Immature natural killer cell (primary cell): ENCODE results near the gene FLVCR2. TPM values are rescaled to one million over a fixed set of nuclear protein-coding genes. Genes with fewer than 3 reads are reported as not detected.

ENCODE experiments used
- DNase-seq, 3 donors: peaks; one replicate each; pipeline ENCODE4 v3.0.0; 2022; ENCODE audit warnings: mixed read lengths in 1 of 3
- H3K27ac Mint-ChIP-seq, 6 donors: one replicate each; pipeline ENCODE4 v1.8.0; 2020; ENCODE audit warnings: mixed read lengths in 6 of 6, mild to moderate bottlenecking in 5 of 6, inconsistent platforms in 4 of 6, moderate library complexity in 3 of 6
- H3K27me3 Mint-ChIP-seq, 3 donors: one replicate each; pipeline ENCODE4 v1.8.0; 2020 to 2021; ENCODE audit warnings: low read depth in 3 of 3, mild to moderate bottlenecking in 3 of 3, mixed read lengths in 3 of 3, moderate library complexity in 3 of 3, inconsistent platforms in 1 of 3
- H3K36me3 Mint-ChIP-seq, 3 donors: one replicate each; pipeline ENCODE4 v1.8.0; 2020; ENCODE audit warnings: mixed read lengths in 3 of 3, inconsistent platforms in 2 of 3, mild to moderate bottlenecking in 2 of 3
- H3K4me1 Mint-ChIP-seq, 2 donors: one replicate each; pipeline ENCODE4 v1.8.0; 2020; ENCODE audit warnings: inconsistent platforms in 2 of 2, mild to moderate bottlenecking in 2 of 2, mixed read lengths in 2 of 2, moderate library complexity in 1 of 2
- H3K4me3 Mint-ChIP-seq, 5 donors: one replicate each; pipeline ENCODE4 v1.8.0; 2020; ENCODE audit warnings: mild to moderate bottlenecking in 5 of 5, mixed read lengths in 5 of 5, inconsistent platforms in 3 of 5, moderate library complexity in 3 of 5
- H3K9me3 Mint-ChIP-seq, 6 donors: one replicate each; pipeline ENCODE4 v1.8.0; 2020; ENCODE audit warnings: mild to moderate bottlenecking in 6 of 6, mixed read lengths in 6 of 6, inconsistent platforms in 4 of 6, moderate library complexity in 3 of 6
- polyA plus RNA-seq, 3 donors: library from polyadenylated mRNA; unstranded; fragments of 300-500 nt; fragmentation: Illumina TruSeq; gene quantifications; one replicate each; pipeline ENCODE4 v1.2.3, GENCODE V29; 2021

Gene FLVCR2
- polyA plus RNA-seq, result 1 to 10 TPM in 1 of 3 donors, under 1 TPM in 1, not detected in 1; 0.24 to 1.4 TPM

GRCh38 chr14:75578102-75578785 lies at the start of gene FLVCR2:
Gene FLVCR2 (plus strand): TSS chr14:75578620. CDS start chr14:75578973, 353 bp downstream.
- peak within 1 kb of the TSS; percentile 34 to 78 (median 66) for H3K27ac Mint-ChIP-seq
- H3K36me3 Mint-ChIP-seq, result peaks cover 0 to 7% (median 0%) of the 10 kb centered on the region in 3 donors
- H3K4me3 Mint-ChIP-seq, result peak within 1 kb of the TSS; percentile 93 to 97 (median 93)
- peaks cover 18 to 25% of the 10 kb centered on the region in 2 donors for H3K4me1 Mint-ChIP-seq
- DNase-seq, result peak; percentile 28 to 46 (median 41)
- no peaks in the 10 kb centered on the region for H3K9me3 Mint-ChIP-seq
- H3K27me3 Mint-ChIP-seq, result peaks cover 0 to 2% (median 1%) of the 10 kb centered on the region in 3 donors

- Mint-ChIP-seq H3K27me3 (peaks cover 0 to under 1% (median 0%) of the 10 kb centered on the region in 3 donors), H3K4me1 (peaks cover 55 to 81% of the 10 kb centered on the region in 2 donors), H3K27ac (peak overlapping the region in 5 of 6 donors; percentile 20 to 54 (median 37)), H3K9me3 (no peaks in the 10 kb centered on the region), H3K4me3 (no peak overlapping the region), H3K36me3 (peaks cover 23 to 40% (median 29%) of the 10 kb centered on the region in 3 donors)
- DNase-seq, result no peak
Measured at GRCh38 chr14:75531256-75531655, 47.2 kb upstream of the FLVCR2 start.

- Mint-ChIP-seq H3K4me3 (peak overlapping the region in 1 of 5 donors; percentile 8), H3K27ac (peak overlapping the region in 5 of 6 donors; percentile 35 to 85 (median 43)), H3K9me3 (no peaks in the 10 kb centered on the region), H3K4me1 (peaks cover 49 to 78% of the 10 kb centered on the region in 2 donors), H3K36me3 (peaks cover 18 to 38% (median 29%) of the 10 kb centered on the region in 3 donors), H3K27me3 (no peaks in the 10 kb centered on the region)
- DNase-seq, result no peak
Measured at GRCh38 chr14:75531660-75532317, 46.6 kb upstream of the FLVCR2 start.

- Mint-ChIP-seq H3K4me3 (peak overlapping the region in 1 of 5 donors; percentile 15), H3K4me1 (peaks cover 37 to 73% of the 10 kb centered on the region in 2 donors), H3K27ac (peak overlapping the region; percentile 43 to 82 (median 62)), H3K36me3 (peaks cover 13 to 20% (median 14%) of the 10 kb centered on the region in 3 donors), H3K9me3 (no peaks in the 10 kb centered on the region), H3K27me3 (no peaks in the 10 kb centered on the region)
- no peak for DNase-seq
Measured at GRCh38 chr14:75533791-75534555, 44.4 kb upstream of the FLVCR2 start.

GRCh38 chr14:75535164-75535898 lies 43.1 kb upstream of the FLVCR2 start:
- no peaks in the 10 kb centered on the region for H3K9me3 Mint-ChIP-seq
- no peak for DNase-seq
- peaks cover 0 to 2% (median 0%) of the 10 kb centered on the region in 3 donors for H3K27me3 Mint-ChIP-seq
- peaks cover 45 to 82% of the 10 kb centered on the region in 2 donors for H3K4me1 Mint-ChIP-seq
- peaks cover 9 to 18% (median 14%) of the 10 kb centered on the region in 3 donors for H3K36me3 Mint-ChIP-seq
- no peak overlapping the region for H3K4me3 Mint-ChIP-seq
- H3K27ac Mint-ChIP-seq, result peak overlapping the region in 4 of 6 donors; percentile 9 to 75 (median 58)

GRCh38 chr14:75537071-75537470 lies 41.3 kb upstream of the FLVCR2 start:
- no peak overlapping the region for H3K4me3 Mint-ChIP-seq
- no peak for DNase-seq
- peak overlapping the region in 4 of 6 donors; percentile 37 to 69 (median 59) for H3K27ac Mint-ChIP-seq
- H3K9me3 Mint-ChIP-seq, result no peaks in the 10 kb centered on the region
- H3K27me3 Mint-ChIP-seq, result peaks cover 0 to 2% (median 0%) of the 10 kb centered on the region in 3 donors
- peaks cover 8 to 12% (median 8%) of the 10 kb centered on the region in 3 donors for H3K36me3 Mint-ChIP-seq
- peaks cover 48 to 85% of the 10 kb centered on the region in 2 donors for H3K4me1 Mint-ChIP-seq

GRCh38 chr14:75539162-75539560 lies 39.3 kb upstream of the FLVCR2 start:
- Mint-ChIP-seq H3K4me1 (peaks cover 54 to 89% of the 10 kb centered on the region in 2 donors), H3K27ac (peak overlapping the region; percentile 20 to 95 (median 83)), H3K4me3 (no peak overlapping the region), H3K27me3 (peaks cover 0 to 2% (median 0%) of the 10 kb centered on the region in 3 donors), H3K36me3 (peaks cover 4 to 10% (median 4%) of the 10 kb centered on the region in 3 donors), H3K9me3 (no peaks in the 10 kb centered on the region)
- no peak for DNase-seq

GRCh38 chr14:75539561-75540478 lies 38.6 kb upstream of the FLVCR2 start:
- DNase-seq, result no peak
- Mint-ChIP-seq H3K27ac (peak overlapping the region; percentile 20 to 96 (median 94)), H3K36me3 (peaks cover 4 to 10% (median 4%) of the 10 kb centered on the region in 3 donors), H3K4me1 (peaks cover 56 to 86% of the 10 kb centered on the region in 2 donors), H3K27me3 (peaks cover 0 to 2% (median 0%) of the 10 kb centered on the region in 3 donors), H3K9me3 (no peaks in the 10 kb centered on the region), H3K4me3 (no peak overlapping the region)

- peak overlapping the region; percentile 20 to 96 (median 94) for H3K27ac Mint-ChIP-seq
- H3K4me3 Mint-ChIP-seq, result no peak overlapping the region
- no peaks in the 10 kb centered on the region for H3K9me3 Mint-ChIP-seq
- no peak for DNase-seq
- peaks cover 56 to 83% of the 10 kb centered on the region in 2 donors for H3K4me1 Mint-ChIP-seq
- peaks cover 0 to 2% (median 0%) of the 10 kb centered on the region in 3 donors for H3K27me3 Mint-ChIP-seq
- H3K36me3 Mint-ChIP-seq, result peaks cover 0 to 6% (median 4%) of the 10 kb centered on the region in 3 donors
Measured at GRCh38 chr14:75540479-75540851, 38.0 kb upstream of the FLVCR2 start.

GRCh38 chr14:75542588-75543091 lies 35.8 kb upstream of the FLVCR2 start:
- H3K27me3 Mint-ChIP-seq, result peaks cover 0 to 2% (median 0%) of the 10 kb centered on the region in 3 donors
- peak overlapping the region; percentile 74 to 89 (median 80) for H3K4me3 Mint-ChIP-seq
- peaks cover 0 to 7% (median 0%) of the 10 kb centered on the region in 3 donors for H3K36me3 Mint-ChIP-seq
- peaks cover 58 to 66% of the 10 kb centered on the region in 2 donors for H3K4me1 Mint-ChIP-seq
- H3K27ac Mint-ChIP-seq, result peak overlapping the region; percentile 94 to 97 (median 96)
- no peaks in the 10 kb centered on the region for H3K9me3 Mint-ChIP-seq
- peak; percentile 39 to 53 (median 51) for DNase-seq

- H3K9me3 Mint-ChIP-seq, result no peaks in the 10 kb centered on the region
- peaks cover 0 to 2% (median 0%) of the 10 kb centered on the region in 3 donors for H3K27me3 Mint-ChIP-seq
- H3K27ac Mint-ChIP-seq, result peak overlapping the region; percentile 94 to 97 (median 96)
- peak in 2 of 3 donors; percentile 17 to 21 for DNase-seq
- peaks cover 56 to 63% of the 10 kb centered on the region in 2 donors for H3K4me1 Mint-ChIP-seq
- H3K36me3 Mint-ChIP-seq, result peaks cover 0 to 12% (median 0%) of the 10 kb centered on the region in 3 donors
- H3K4me3 Mint-ChIP-seq, result peak overlapping the region; percentile 74 to 89 (median 80)
Measured at GRCh38 chr14:75543253-75543652, 35.2 kb upstream of the FLVCR2 start.

- H3K4me3 Mint-ChIP-seq, result peak overlapping the region in 3 of 5 donors; percentile 42 to 72 (median 60)
- H3K4me1 Mint-ChIP-seq, result peaks cover 55 to 58% of the 10 kb centered on the region in 2 donors
- DNase-seq, result no peak
- peak overlapping the region; percentile 66 to 97 (median 94) for H3K27ac Mint-ChIP-seq
- peaks cover 0 to 17% (median 0%) of the 10 kb centered on the region in 3 donors for H3K36me3 Mint-ChIP-seq
- no peaks in the 10 kb centered on the region for H3K9me3 Mint-ChIP-seq
- peaks cover 0 to 2% (median 0%) of the 10 kb centered on the region in 3 donors for H3K27me3 Mint-ChIP-seq
Measured at GRCh38 chr14:75543786-75544185, 34.6 kb upstream of the FLVCR2 start.
